GM06990 (cell line): ENCODE measurements around the gene DSCAML1.

Experiments
- DNase-seq: peaks from one replicate; pipeline ENCODE4 v3.0.0-alpha.2; 2011; ENCODE audit not compliant: insufficient read length; ENCODE audit errors: extremely low read depth
- H3K27me3 ChIP-seq: replicated peaks from 2 replicates; pipeline ENCODE4 v1.6.0; 2011; ENCODE audit warnings: low read length; ENCODE audit not compliant: control insufficient read depth, insufficient read depth
- H3K36me3 ChIP-seq: 2 replicates; pipeline ENCODE4 v1.5.1; 2011; ENCODE audit warnings: low read length; ENCODE audit not compliant: control insufficient read depth, insufficient read depth
- H3K4me3 ChIP-seq: replicated peaks from 2 replicates; pipeline ENCODE4 v1.5.1; 2011; ENCODE audit warnings: low read depth, mild to moderate bottlenecking, control low read depth, low read length
- CTCF ChIP-seq: IDR thresholded peaks from 2 replicates; pipeline ENCODE4 v1.5.1; 2011; ENCODE audit warnings: low read length, control low read depth, mild to moderate bottlenecking, inconsistent platforms; ENCODE audit not compliant: insufficient read depth, poor library complexity, severe bottlenecking

DSCAML1 gene

GRCh38 chr11:117595440-117595839 lies 201.6 kb downstream of the DSCAML1 start:
- Histone ChIP-seq H3K4me3 (no peak overlapping the region), H3K36me3 (no peaks in the 10 kb centered on the region), H3K27me3 (peaks cover 2% of the 10 kb centered on the region)
- TF ChIP-seq CTCF = no peak
- DNase-seq = no peak

- peaks cover 2% of the 10 kb centered on the region for H3K27me3 ChIP-seq
- H3K36me3 ChIP-seq = no peaks in the 10 kb centered on the region
- no peak overlapping the region for H3K4me3 ChIP-seq
- DNase-seq = no peak
- TF ChIP-seq CTCF = no peak
These were observed 202.3 kb downstream of the DSCAML1 start for GRCh38 chr11:117594721-117595120.

- H3K36me3 ChIP-seq = no peaks in the 10 kb centered on the region
- DNase-seq = no peak
- TF ChIP-seq CTCF = no peak
- no peaks in the 10 kb centered on the region; the same call in none of the 2 replicates for H3K27me3 ChIP-seq
- no peak overlapping the region for H3K4me3 ChIP-seq
These were observed 204.0 kb downstream of the DSCAML1 start for GRCh38 chr11:117593065-117593464.

GRCh38 chr11:117591316-117592039 lies 205.5 kb downstream of the DSCAML1 start:
- Histone ChIP-seq H3K27me3 (peaks cover 2% of the 10 kb centered on the region), H3K36me3 (no peaks in the 10 kb centered on the region), H3K4me3 (no peak overlapping the region)
- DNase-seq = no peak
- no peak for TF ChIP-seq CTCF

- no peaks in the 10 kb centered on the region for H3K36me3 ChIP-seq
- no peak overlapping the region for H3K4me3 ChIP-seq
- no peak for TF ChIP-seq CTCF
- peaks cover 2% of the 10 kb centered on the region for H3K27me3 ChIP-seq
- DNase-seq = no peak
These were observed 208.0 kb downstream of the DSCAML1 start for GRCh38 chr11:117589063-117589462.
